Stimulated activated CD4-positive, alpha-beta T cell treated with anti-CD3 and anti-CD28 coated beads, TNF-alpha, amount 100 ng/mL, for 24 hours (primary cell): ENCODE measurements around the gene TCF12.

ENCODE experiments used
- DNase-seq, 3 experiments: peaks; one replicate each; pipeline ENCODE4 v3.0.0-alpha.2; 2020; ENCODE audit warnings: low read depth in 3 of 3

Gene TCF12

GRCh38 chr15:57167821-57168395, 249.5 kb downstream of the TCF12 start:
- DNase-seq = no peak

- no peak for DNase-seq
These were observed 251.2 kb downstream of the TCF12 start for GRCh38 chr15:57169643-57170042.

- DNase-seq = no peak
These were observed 253.0 kb downstream of the TCF12 start for GRCh38 chr15:57171426-57171825.

- no peak for DNase-seq
These were observed 254.5 kb downstream of the TCF12 start for GRCh38 chr15:57172925-57173324.

DNA sequence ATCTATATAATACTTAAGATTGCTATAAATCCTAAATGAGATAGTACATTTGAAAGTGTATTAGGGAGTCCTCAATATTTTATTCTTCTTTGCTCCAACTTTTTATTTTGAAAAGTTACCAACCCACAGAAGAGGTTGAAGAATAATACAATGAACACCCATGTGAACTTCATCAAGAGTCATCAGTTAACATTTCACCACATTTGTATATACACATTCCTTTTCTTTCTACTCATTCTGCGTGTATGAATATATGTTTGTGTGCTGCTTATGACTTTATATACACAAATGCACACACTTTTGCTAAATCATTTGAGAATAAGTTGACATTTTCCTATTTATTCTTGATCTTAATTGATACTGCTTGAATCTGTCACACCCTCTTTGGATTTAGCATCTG, 264.6 kb downstream of the TCF12 start:
- no peak for DNase-seq

DNA sequence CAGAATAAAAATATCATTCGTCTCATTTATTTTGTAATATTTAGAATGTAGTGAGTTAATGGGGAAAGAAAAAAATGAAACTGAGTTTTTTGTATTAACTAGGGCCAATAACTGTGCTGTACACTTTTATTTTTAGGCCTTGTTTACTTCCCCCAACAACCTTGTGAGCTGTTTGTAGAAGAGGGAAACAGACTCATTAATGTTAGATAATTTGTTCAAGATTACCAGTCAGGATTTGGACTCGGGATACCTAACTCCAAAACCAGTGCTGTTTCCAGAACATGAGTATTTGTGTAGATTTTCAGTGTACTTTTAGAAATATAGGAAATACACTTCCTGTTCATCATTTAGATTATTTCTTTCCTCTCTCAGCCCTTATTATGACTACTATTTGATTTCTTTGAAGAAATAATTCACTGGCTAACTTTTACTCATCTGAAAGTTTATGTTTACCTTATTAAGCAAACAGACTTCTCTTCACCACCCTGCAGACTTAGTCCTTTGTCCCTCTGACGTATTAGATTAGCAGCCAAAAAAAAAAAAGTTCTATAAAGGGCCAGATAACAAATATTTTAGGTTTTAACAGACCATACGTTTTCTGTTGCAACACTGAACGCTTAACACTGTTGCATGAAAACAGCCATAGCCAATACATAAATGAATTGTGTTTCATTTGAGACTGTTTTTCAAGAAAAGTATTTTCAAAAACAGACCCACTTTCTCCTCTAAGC, 265.3 kb downstream of the TCF12 start:
- no peak for DNase-seq

GRCh38 chr15:57184502-57184901, 266.1 kb downstream of the TCF12 start:
- no peak for DNase-seq

- no peak for DNase-seq
These were observed 267.1 kb downstream of the TCF12 start for GRCh38 chr15:57185507-57186074.

GRCh38 chr15:57189466-57189865, 271.0 kb downstream of the TCF12 start:
- no peak for DNase-seq

GRCh38 chr15:57190208-57190607, 271.8 kb downstream of the TCF12 start:
- no peak for DNase-seq

DNA sequence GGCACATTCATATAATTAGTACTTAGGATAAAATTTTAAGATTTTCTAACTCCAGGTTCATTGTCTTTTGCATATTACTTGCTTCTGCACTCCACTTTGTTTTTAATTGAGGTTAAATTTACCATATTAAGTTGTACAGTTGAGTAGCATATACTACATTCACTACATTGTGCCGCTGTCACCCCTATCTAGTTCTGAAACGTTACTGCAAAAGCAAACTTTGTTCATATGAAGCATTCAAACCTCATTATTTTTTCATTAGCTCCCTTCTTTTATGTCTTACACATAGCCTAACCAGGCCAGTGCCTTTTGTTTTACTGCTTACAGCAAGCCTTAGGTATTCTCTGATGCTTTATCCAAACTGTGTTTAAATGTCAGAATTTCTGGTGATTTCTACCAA, 274.7 kb downstream of the TCF12 start:
- no peak for DNase-seq

DNA sequence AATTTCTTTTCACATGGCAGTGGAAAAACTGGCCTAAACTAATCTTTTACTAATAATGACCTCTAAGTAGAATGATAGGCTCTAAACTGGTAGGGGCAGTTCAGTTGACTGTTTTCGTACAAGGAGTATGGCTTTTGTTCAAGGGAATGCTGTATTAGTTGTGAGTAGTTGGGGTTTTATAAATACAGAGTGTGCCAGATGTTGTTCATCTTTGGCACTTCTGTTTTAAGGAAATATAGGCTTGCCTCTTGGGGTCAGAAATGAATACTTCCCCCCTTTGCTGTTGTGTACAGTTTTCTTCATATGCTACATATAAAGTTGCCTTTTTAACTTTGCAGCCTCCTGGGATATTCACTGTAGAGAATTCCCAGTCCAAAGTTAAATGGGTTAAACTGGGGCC, 276.9 kb downstream of the TCF12 start:
- no peak for DNase-seq

- no peak for DNase-seq
These were observed 278.4 kb downstream of the TCF12 start for GRCh38 chr15:57196865-57197264.

DNA sequence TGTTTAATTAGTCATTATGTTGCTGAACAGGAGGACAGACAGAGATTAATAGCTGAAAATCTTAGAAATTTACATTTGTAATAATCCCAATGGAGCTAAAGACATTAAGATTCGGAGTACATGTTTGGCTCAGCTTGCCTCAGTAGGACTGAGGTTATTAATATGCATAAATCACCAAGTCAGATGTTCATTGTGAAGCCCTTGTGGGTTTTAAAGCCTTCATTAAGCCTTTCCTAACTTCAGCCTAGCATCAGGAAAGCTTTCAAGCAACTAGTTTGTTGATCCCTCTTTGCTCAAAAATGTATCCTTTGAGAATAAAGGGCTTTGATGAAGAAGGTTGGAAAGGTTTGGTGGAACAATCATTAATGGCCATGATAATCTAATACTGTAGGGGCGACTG, 279.7 kb downstream of the TCF12 start:
- DNase-seq = no peak

- no peak for DNase-seq
These were observed 280.3 kb downstream of the TCF12 start for GRCh38 chr15:57198654-57199291.

GRCh38 chr15:57201578-57201977, 283.1 kb downstream of the TCF12 start:
- DNase-seq = no peak

DNA sequence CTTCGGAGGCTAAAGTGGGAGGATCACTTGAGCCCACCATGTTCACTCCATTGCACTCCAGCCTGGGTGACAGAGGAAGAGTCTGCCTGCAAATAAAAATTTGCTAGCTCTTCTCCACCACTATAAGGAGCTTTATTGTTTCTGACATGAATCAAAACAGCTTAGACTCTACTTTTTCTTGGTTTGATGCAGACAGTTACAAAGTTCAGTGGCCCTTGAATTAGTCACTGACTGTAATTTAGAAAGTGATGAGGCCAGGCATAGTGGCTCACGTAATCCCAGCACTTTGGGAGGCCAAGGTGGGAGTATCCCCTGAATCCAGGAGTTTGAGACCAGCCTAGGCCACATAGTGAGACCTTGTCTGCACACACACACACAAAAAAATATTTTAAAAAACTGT, 285.5 kb downstream of the TCF12 start:
- no peak for DNase-seq

- DNase-seq = no peak
These were observed 286.8 kb downstream of the TCF12 start for GRCh38 chr15:57205027-57205855.

DNA sequence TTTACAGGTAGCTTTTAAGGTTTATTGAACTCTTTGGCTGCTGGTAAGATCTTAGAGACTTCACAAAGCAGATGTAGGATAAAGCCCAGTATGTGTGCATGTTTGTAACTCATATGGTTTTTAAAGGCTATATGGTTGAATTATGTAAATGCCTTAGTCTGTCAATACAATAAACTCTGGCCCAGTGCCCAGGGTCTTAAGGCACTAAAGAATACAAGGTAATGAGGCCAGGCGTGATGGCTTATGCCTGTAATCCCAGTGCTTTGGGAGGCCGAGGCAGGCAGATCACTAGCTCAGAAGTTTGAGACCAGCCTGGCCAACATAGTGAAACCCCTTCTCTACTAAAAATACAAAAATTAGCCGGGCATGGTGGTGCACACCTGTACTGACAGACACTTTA, 287.6 kb downstream of the TCF12 start:
- no peak for DNase-seq

- DNase-seq = no peak
These were observed 295.4 kb downstream of the TCF12 start for GRCh38 chr15:57213862-57214261.

- DNase-seq = no peak
These were observed 296.9 kb downstream of the TCF12 start for GRCh38 chr15:57215326-57215725.

- DNase-seq = no peak
These were observed 297.4 kb downstream of the TCF12 start for GRCh38 chr15:57215881-57216280.
